GM12878 (cell line): ENCODE results near the gene CD2BP2. TPM values are rescaled to one million over a fixed set of nuclear protein-coding genes. Genes with fewer than 3 reads are reported as not detected.

Experiments
- ATAC-seq: fragments of 200-7000 bp; cut with Tn5 transposase; 3 replicates; pipeline ENCODE4 v1.9.1; 2020; ENCODE audit warnings: mild to moderate bottlenecking, moderate library complexity
- BruUV-seq: library from RNA; stranded (reverse); fragments of 400-500 nt; replicated peaks from 2 replicates; lab custom pipeline; 2021; lab: Mats Ljungman, UMichigan
- CTCF ChIA-PET: fragments of 300-600 bp; sonication (Branson Sonifier 250); formaldehyde crosslinking; extraction: SDS; loops from one replicate; lab custom pipeline; 2021; ENCODE audit warnings: inconsistent platforms; lab: Yijun Ruan, JAX
- POLR2A ChIA-PET: fragments of 350-600 bp; formaldehyde crosslinking; extraction: SDS; loops from one replicate; lab custom pipeline; 2021; ENCODE audit warnings: inconsistent platforms; lab: Charles Lee
- RAD21 ChIA-PET: fragments of 300-600 bp; sonication (Branson Sonifier 250); formaldehyde crosslinking; loops from one replicate; lab custom pipeline; 2023; ENCODE audit warnings: antibody characterized with exemption; ENCODE audit not compliant: unreplicated experiment; lab: Charles Lee
- SMC1A ChIA-PET: fragments of 300-600 bp; sonication (Branson Sonifier 250); formaldehyde crosslinking; loops from one replicate; lab custom pipeline; 2023; ENCODE audit not compliant: unreplicated experiment, uncharacterized antibody; lab: Charles Lee
- DNase-seq: peaks from one replicate; pipeline ENCODE4 v3.0.0-alpha.2; 2011; ENCODE audit warnings: low read depth, low spot score
- FAIRE-seq: peaks from 3 replicates; lab custom pipeline; 2011; peaks lifted over from hg19 to GRCh38; lab: Jason Lieb, UNC
- H2AFZ ChIP-seq: 2 replicates; pipeline ENCODE4 v1.6.0; 2011; ENCODE audit warnings: low read depth, low read length, control low read depth; ENCODE audit not compliant: control insufficient read depth
- H3K27ac ChIP-seq: 2 replicates; pipeline ENCODE4 v1.5.1; 2011; ENCODE audit warnings: control low read depth; ENCODE audit not compliant: control insufficient read depth, insufficient read depth
- H3K27me3 ChIP-seq, 2 experiments: replicated peaks in 1 of 2; 2 replicates each; pipeline versions ENCODE4 v1.6.0 to v1.6.1; 2011; ENCODE audit warnings: low read length in 1 of 2; ENCODE audit not compliant: control insufficient read depth in 2 of 2, insufficient read depth in 2 of 2
- H3K36me3 ChIP-seq, 2 experiments: 2 replicates each; pipeline ENCODE4 v1.5.1; 2011; ENCODE audit warnings: low read length in 1 of 2; ENCODE audit not compliant: control insufficient read depth in 2 of 2, insufficient read depth in 2 of 2
- H3K4me1 ChIP-seq: 2 replicates; pipeline ENCODE4 v1.6.1; 2011; ENCODE audit warnings: mild to moderate bottlenecking, low read length, moderate library complexity, mixed read lengths; ENCODE audit not compliant: control insufficient read depth, insufficient read depth
- H3K4me2 ChIP-seq: 2 replicates; pipeline ENCODE4 v1.6.0; 2011; ENCODE audit warnings: control low read depth; ENCODE audit not compliant: control insufficient read depth, insufficient read depth
- H3K4me3 ChIP-seq: fragments of 200-600 bp; sonication (generic); 2 replicates; pipeline ENCODE4 v1.5.1; 2016
- H3K79me2 ChIP-seq: 2 replicates; pipeline ENCODE4 v1.6.0; 2011; ENCODE audit warnings: low read length; ENCODE audit not compliant: control insufficient read depth, insufficient read depth
- H3K9ac ChIP-seq: 2 replicates; pipeline ENCODE4 v1.8.0; 2011; ENCODE audit warnings: low read length, control low read depth, mixed read lengths; ENCODE audit not compliant: control insufficient read depth, insufficient read depth
- H3K9me3 ChIP-seq: replicated peaks from 3 replicates; pipeline ENCODE4 v1.5.1; 2011; ENCODE audit warnings: mild to moderate bottlenecking, low read length; ENCODE audit not compliant: control insufficient read depth, insufficient read depth
- H4K20me1 ChIP-seq: 2 replicates; pipeline ENCODE4 v1.6.0; 2011; ENCODE audit not compliant: control insufficient read depth, insufficient read depth
- BACH1 ChIP-seq: fragments of 450-650 bp; IDR thresholded peaks from 2 replicates; pipeline ENCODE4 v1.6.1; 2017; ENCODE audit warnings: mild to moderate bottlenecking, borderline replicate concordance
- CREM ChIP-seq: IDR thresholded peaks from 2 replicates; pipeline ENCODE4 v1.6.1; 2014; ENCODE audit warnings: antibody characterized with exemption, low read depth
- FOS ChIP-seq: IDR thresholded peaks from 3 replicates; pipeline ENCODE4 v1.6.1; 2011; ENCODE audit warnings: borderline replicate concordance; ENCODE audit not compliant: insufficient read length; ENCODE audit errors: extremely low read depth
- HDAC6 ChIP-seq: fragments of 200-600 bp; sonication (generic); IDR thresholded peaks from one replicate; pipeline ENCODE4 v1.8.0; 2017; ENCODE audit warnings: antibody characterized with exemption; ENCODE audit not compliant: unreplicated experiment
- MEF2A ChIP-seq: IDR thresholded peaks from 2 replicates; pipeline ENCODE4 v1.6.1; 2011; ENCODE audit warnings: low read depth, mild to moderate bottlenecking, low read length, moderate library complexity; ENCODE audit not compliant: insufficient read depth
- MTA2 ChIP-seq: fragments of 450-650 bp; IDR thresholded peaks from 2 replicates; pipeline ENCODE4 v1.6.1; 2016; ENCODE audit warnings: low read depth, mild to moderate bottlenecking, moderate library complexity
- NFYB ChIP-seq: IDR thresholded peaks from 2 replicates; pipeline ENCODE4 v1.6.1; 2011; ENCODE audit warnings: low read depth, mild to moderate bottlenecking, low read length, improper control_type of control experiment, moderate library complexity; ENCODE audit not compliant: insufficient read depth
- SIX5 ChIP-seq: IDR thresholded peaks from 2 replicates; pipeline ENCODE4 v1.6.1; 2011; ENCODE audit warnings: mild to moderate bottlenecking, low read depth, low read length, moderate library complexity; ENCODE audit not compliant: severe bottlenecking
- SP1 ChIP-seq: IDR thresholded peaks from one replicate; pipeline ENCODE4 v1.6.1; 2011; ENCODE audit warnings: low read depth, low read length
- STAT1 ChIP-seq: fragments of 450-650 bp; conservative IDR thresholded peaks from 2 replicates; pipeline ENCODE4 v1.6.1; 2014; ENCODE audit warnings: antibody characterized with exemption, mild to moderate bottlenecking
- YY1 ChIP-seq: IDR thresholded peaks from 2 replicates; pipeline ENCODE4 v1.6.1; 2011; ENCODE audit warnings: low read depth, mild to moderate bottlenecking, low read length
- ZNF384 ChIP-seq: IDR thresholded peaks from 2 replicates; pipeline ENCODE4 v1.6.1; 2012; ENCODE audit warnings: low read depth, mild to moderate bottlenecking, low read length, improper control_type of control experiment, borderline replicate concordance
- ZNF622 ChIP-seq: fragments of 450-650 bp; IDR thresholded peaks from 2 replicates; pipeline ENCODE4 v1.6.1; 2017; ENCODE audit warnings: mild to moderate bottlenecking, inconsistent platforms
- ZSCAN29 ChIP-seq: fragments of 450-650 bp; IDR thresholded peaks from 2 replicates; pipeline ENCODE4 v1.6.1; 2017; ENCODE audit warnings: mild to moderate bottlenecking, moderate library complexity
- WGBS: methylation state at CpG from one replicate; pipeline ENCODE4 v1.1.6; 2016; ENCODE audit warnings: low lambda C conversion rate; ENCODE audit not compliant: insufficient replicate concordance, insufficient coverage; ENCODE audit errors: missing lambda C conversion rate; 5-methylcytosine and 5-hydroxymethylcytosine counted together
- in situ Hi-C: fragments of 300-500 bp; cut with MboI; formaldehyde crosslinking; loops from 9 replicates; pipeline ENCODE4 v1.14.3; 2018; ENCODE audit warnings: mixed read lengths
- intact Hi-C: fragments of 100-400 bp; cut with micrococcal nuclease; formaldehyde crosslinking; loops from one replicate; pipeline ENCODE4 v1.14.2; 2022; ENCODE audit not compliant: unreplicated experiment
- polyA plus RNA-seq, 11 experiments: library from polyadenylated mRNA; depleted of rRNA in 4 of 11; unstranded in 6 of 11; stranded (reverse) in 5 of 11; fragments of >200 nt; fragmentation: Nextera tagmentation in 4 of 11; fragmentation: Illumina TruSeq in 1 of 11; extraction: Ambion mirVana in 4 of 11; extraction: Trizol in 1 of 11; gene quantifications; 1 replicate in 1 of 11; 2 replicates in 10 of 11; pipeline versions ENCODE4 v1.2.1 to v1.2.3, GENCODE V29; 2011 to 2016; ENCODE audit warnings: inconsistent platforms in 2 of 11, missing spikeins in 2 of 11, low read depth in 1 of 11
- total RNA-seq, 4 experiments: library from RNA; depleted of rRNA in 3 of 4; stranded (reverse); fragments of >200 nt in 3 of 4; fragmentation: Illumina TruSeq in 1 of 4; extraction: Trizol in 1 of 4; gene quantifications; 2 replicates each; pipeline versions ENCODE4 v1.2.1 to v1.2.3, GENCODE V29; 2013 to 2021
- TF ChIP-seq, protein P1 (sequence below): fragments of 450-650 bp; IDR thresholded peaks from 2 replicates; pipeline ENCODE4 v1.6.1; 2016; ENCODE audit warnings: mild to moderate bottlenecking
- TF ChIP-seq, protein P2 (sequence below): IDR thresholded peaks from 2 replicates; pipeline ENCODE4 v1.6.1; 2012; ENCODE audit warnings: low read depth, low read length, improper control_type of control experiment
- TF ChIP-seq, protein P3 (sequence below): IDR thresholded peaks from 2 replicates; pipeline ENCODE4 v1.6.1; 2012; ENCODE audit warnings: low read depth, low read length, improper control_type of control experiment

CD2BP2 gene
- total and polyA plus RNA-seq, 10 of the 15 experiments (the other 5 are each of a cell fraction or from before 2014, with no cell fraction given) = 3.3 to 47.9 (median 31.8) TPM

DNA sequence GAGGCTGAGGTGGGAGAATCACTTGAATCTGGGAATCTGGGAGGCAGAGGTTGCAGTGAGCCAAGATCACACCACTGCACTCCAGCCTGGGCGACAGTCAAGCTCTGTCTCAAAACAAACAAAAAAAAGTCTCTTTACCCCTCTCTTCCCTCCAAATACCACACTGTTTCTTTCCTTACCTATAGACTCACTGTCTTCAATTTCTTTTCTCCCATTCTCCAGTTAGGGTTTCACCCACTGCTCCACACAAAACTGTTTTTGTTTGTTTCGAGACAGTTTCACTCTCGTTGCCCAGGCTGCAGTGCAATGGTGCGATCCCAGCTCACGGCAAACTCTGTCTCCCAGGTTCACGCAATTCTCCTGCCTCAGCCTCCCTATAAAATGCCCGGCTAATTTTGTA lies 6.1 kb upstream of the CD2BP2 start (continued):
- TF ChIP-seq ZNF622 (no peak), YY1 (no peak), BACH1 (no peak), HDAC6 (no peak), MTA2 (no peak), SIX5 (no peak), ZNF384 (no peak), CREM (no peak)
- TF ChIP-seq, protein P1, sequence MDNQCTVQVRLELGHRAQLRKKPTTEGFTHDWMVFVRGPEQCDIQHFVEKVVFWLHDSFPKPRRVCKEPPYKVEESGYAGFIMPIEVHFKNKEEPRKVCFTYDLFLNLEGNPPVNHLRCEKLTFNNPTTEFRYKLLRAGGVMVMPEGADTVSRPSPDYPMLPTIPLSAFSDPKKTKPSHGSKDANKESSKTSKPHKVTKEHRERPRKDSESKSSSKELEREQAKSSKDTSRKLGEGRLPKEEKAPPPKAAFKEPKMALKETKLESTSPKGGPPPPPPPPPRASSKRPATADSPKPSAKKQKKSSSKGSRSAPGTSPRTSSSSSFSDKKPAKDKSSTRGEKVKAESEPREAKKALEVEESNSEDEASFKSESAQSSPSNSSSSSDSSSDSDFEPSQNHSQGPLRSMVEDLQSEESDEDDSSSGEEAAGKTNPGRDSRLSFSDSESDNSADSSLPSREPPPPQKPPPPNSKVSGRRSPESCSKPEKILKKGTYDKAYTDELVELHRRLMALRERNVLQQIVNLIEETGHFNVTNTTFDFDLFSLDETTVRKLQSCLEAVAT = no peak
- TF ChIP-seq, protein P2, sequence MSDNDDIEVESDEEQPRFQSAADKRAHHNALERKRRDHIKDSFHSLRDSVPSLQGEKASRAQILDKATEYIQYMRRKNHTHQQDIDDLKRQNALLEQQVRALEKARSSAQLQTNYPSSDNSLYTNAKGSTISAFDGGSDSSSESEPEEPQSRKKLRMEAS = no peak

DNA sequence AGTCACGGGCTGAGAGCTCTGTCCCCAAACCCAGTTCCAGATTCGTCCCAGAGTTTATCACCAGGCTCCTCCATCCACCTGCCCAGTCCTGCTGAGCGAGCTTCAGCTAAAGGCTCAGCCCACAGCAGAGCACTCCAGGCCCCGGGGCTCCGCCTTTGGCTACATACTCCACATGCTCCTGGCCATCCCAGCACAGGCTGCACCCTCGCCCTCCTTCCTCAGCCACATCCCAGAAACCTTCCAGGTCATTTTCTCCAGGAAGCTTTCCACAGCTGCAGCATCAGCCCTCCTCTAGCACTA lies 4.7 kb upstream of the CD2BP2 start:
- H3K36me3 ChIP-seq = peaks cover 18 to 20% of the 10 kb centered on the region in 2 experiments
- no peak overlapping the region for H3K4me3 ChIP-seq
- DNase-seq = no peak
- peaks cover 8% of the 10 kb centered on the region for H3K79me2 ChIP-seq
- H3K9me3 ChIP-seq = no peaks in the 10 kb centered on the region
- RAD21 ChIA-PET = interaction anchor here (0.7 to 1.9 kb wide), 2 partner anchors 11 to 268 kb away, joined by 3 to 7 read pairs; partner anchors contain the start of genes TBC1D10B and TBX6
- H3K4me1 ChIP-seq = peaks cover 10% of the 10 kb centered on the region; the same call in 1 of the 2 replicates
- H2AFZ ChIP-seq = no peak overlapping the region
- H4K20me1 ChIP-seq = 0 out of 2 replicates have a peak, but pooled peaks cover 6% of the 10 kb centered on the region
- H3K27me3 ChIP-seq = no peaks in the 10 kb centered on the region
- no peak overlapping the region for H3K27ac ChIP-seq
- no peak for ATAC-seq
- POLR2A ChIA-PET = no interaction called here
- intact Hi-C loops = loop anchor here (10.0 kb wide), 1 partner anchor 265 kb away; the partner anchor contains the start of genes TBX6 and YPEL3
- in situ Hi-C loops = no loop called here
- WGBS = 78% methylated on average over 6 of the region's 6 CpGs
- CTCF ChIA-PET = interaction anchor here (0.7 to 1.3 kb wide), 2 partner anchors 11 to 50 kb away, joined by 3 to 4 read pairs; no protein-coding TSS in a partner anchor
- TF ChIP-seq, protein P3, sequence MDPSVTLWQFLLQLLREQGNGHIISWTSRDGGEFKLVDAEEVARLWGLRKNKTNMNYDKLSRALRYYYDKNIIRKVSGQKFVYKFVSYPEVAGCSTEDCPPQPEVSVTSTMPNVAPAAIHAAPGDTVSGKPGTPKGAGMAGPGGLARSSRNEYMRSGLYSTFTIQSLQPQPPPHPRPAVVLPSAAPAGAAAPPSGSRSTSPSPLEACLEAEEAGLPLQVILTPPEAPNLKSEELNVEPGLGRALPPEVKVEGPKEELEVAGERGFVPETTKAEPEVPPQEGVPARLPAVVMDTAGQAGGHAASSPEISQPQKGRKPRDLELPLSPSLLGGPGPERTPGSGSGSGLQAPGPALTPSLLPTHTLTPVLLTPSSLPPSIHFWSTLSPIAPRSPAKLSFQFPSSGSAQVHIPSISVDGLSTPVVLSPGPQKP = no peak
- no peak for TF ChIP-seq HDAC6
- no peak for TF ChIP-seq STAT1
- TF ChIP-seq, protein P2 = no peak
- no peak for TF ChIP-seq SP1
- no peak for TF ChIP-seq NFYB
- no peak for TF ChIP-seq MEF2A
- TF ChIP-seq FOS = no peak
- TF ChIP-seq ZSCAN29 = no peak
- no TSS peak for BruUV-seq
- FAIRE-seq = no peak
- SMC1A ChIA-PET = no interaction called here
- no peak overlapping the region for H3K9ac ChIP-seq
- no peak overlapping the region for H3K4me2 ChIP-seq
